ENCODE data around the gene CHRND. TPM values are rescaled to one million over a fixed set of nuclear protein-coding genes. Genes with fewer than 3 reads are reported as not detected.
"Not testable (repeated sequence)": the region's sequence is repeated elsewhere in the genome, so short reads cannot be mapped to it uniquely, and the experiment has no call there.

CHRND gene
- total RNA-seq, 3 donors from 2014 or later, result not detected

GRCh38 chr2:232567721-232568120, 41.8 kb downstream of the CHRND start:
- intact Hi-C loops (cut with DNase I; ENCODE audit: low total_unique reads), result no loop called here
- Histone ChIP-seq H3K4me1 (no peaks in the 10 kb centered on the region), H3K9me3 (no peaks in the 10 kb centered on the region), H3K27ac (no peak overlapping the region), H3K27me3 (no peaks in the 10 kb centered on the region), H3K36me3 (no peaks in the 10 kb centered on the region), H3K4me3 (no peak overlapping the region)
- no peak for TF ChIP-seq POLR2AphosphoS5 (IDR thresholded peaks at IDR 0.05)
- no peak for TF ChIP-seq CTCF (IDR thresholded peaks at IDR 0.05)
- TF ChIP-seq POLR2A (IDR thresholded peaks at IDR 0.05), result no peak
- no peak for DNase-seq (ENCODE audit: low spot score in 2 of 2)

GRCh38 chr2:232568161-232568560, 42.2 kb downstream of the CHRND start:
- Histone ChIP-seq H3K36me3 (no peaks in the 10 kb centered on the region), H3K27ac (no peak overlapping the region), H3K4me3 (no peak overlapping the region), H3K4me1 (no peaks in the 10 kb centered on the region), H3K27me3 (no peaks in the 10 kb centered on the region), H3K9me3 (no peaks in the 10 kb centered on the region)
- TF ChIP-seq POLR2AphosphoS5 (IDR thresholded peaks at IDR 0.05), result no peak
- no peak for TF ChIP-seq POLR2A (IDR thresholded peaks at IDR 0.05)
- no peak for TF ChIP-seq CTCF (IDR thresholded peaks at IDR 0.05)
- DNase-seq (ENCODE audit: low spot score in 2 of 2), result no peak
- intact Hi-C loops (cut with DNase I; ENCODE audit: low total_unique reads), result no loop called here

GRCh38 chr2:232569541-232569940, 43.6 kb downstream of the CHRND start:
- DNase-seq (ENCODE audit: low spot score in 2 of 2), result no peak
- no peaks in the 10 kb centered on the region for H3K36me3 ChIP-seq
- no peaks in the 10 kb centered on the region for H3K4me1 ChIP-seq
- TF ChIP-seq CTCF (IDR thresholded peaks at IDR 0.05) (no peak), POLR2AphosphoS5 (IDR thresholded peaks at IDR 0.05) (no peak), POLR2A (IDR thresholded peaks at IDR 0.05) (no peak)
- H3K9me3 ChIP-seq, result no peaks in the 10 kb centered on the region
- intact Hi-C loops (cut with DNase I; ENCODE audit: low total_unique reads), result no loop called here
- H3K27ac ChIP-seq, result no peak overlapping the region
- H3K4me3 ChIP-seq, result no peak overlapping the region
- H3K27me3 ChIP-seq, result no peaks in the 10 kb centered on the region

- H3K36me3 ChIP-seq; H3K27ac ChIP-seq; intact Hi-C loops (cut with DNase I; ENCODE audit: low total_unique reads): not testable (repeated sequence)
These were observed 44.5 kb downstream of the CHRND start for GRCh38 chr2:232570481-232570880.

GRCh38 chr2:232571026-232571474, 45.1 kb downstream of the CHRND start:
- Histone ChIP-seq H3K9me3 (no peaks in the 10 kb centered on the region), H3K27ac (no peak overlapping the region), H3K4me1 (no peaks in the 10 kb centered on the region), H3K4me3 (no peak overlapping the region), H3K36me3 (no peaks in the 10 kb centered on the region), H3K27me3 (no peaks in the 10 kb centered on the region)
- DNase-seq (ENCODE audit: low spot score in 2 of 2), result no peak
- intact Hi-C loops (cut with DNase I; ENCODE audit: low total_unique reads), result no loop called here
- TF ChIP-seq CTCF (IDR thresholded peaks at IDR 0.05), result no peak
- TF ChIP-seq POLR2A (IDR thresholded peaks at IDR 0.05), result no peak
- no peak for TF ChIP-seq POLR2AphosphoS5 (IDR thresholded peaks at IDR 0.05)

More at GRCh38 chr2:232570481-232570880, 44.5 kb downstream of the CHRND start:
- not testable (repeated sequence) for DNase-seq (ENCODE audit: low spot score in 2 of 2); H3K4me3 ChIP-seq; H3K27me3 ChIP-seq; H3K4me1 ChIP-seq; H3K9me3 ChIP-seq

GRCh38 chr2:232573042-232573441, 47.1 kb downstream of the CHRND start:
- no peaks in the 10 kb centered on the region for H3K4me1 ChIP-seq
- H3K27ac ChIP-seq, result no peak overlapping the region
- no peak overlapping the region for H3K4me3 ChIP-seq
- intact Hi-C loops (cut with DNase I; ENCODE audit: low total_unique reads), result no loop called here
- H3K36me3 ChIP-seq, result no peaks in the 10 kb centered on the region
- no peaks in the 10 kb centered on the region for H3K9me3 ChIP-seq
- no peak for DNase-seq (ENCODE audit: low spot score in 2 of 2)
- H3K27me3 ChIP-seq, result no peaks in the 10 kb centered on the region
- TF ChIP-seq POLR2AphosphoS5 (IDR thresholded peaks at IDR 0.05) (no peak), CTCF (IDR thresholded peaks at IDR 0.05) (no peak), POLR2A (IDR thresholded peaks at IDR 0.05) (no peak)
